H1 (cell line): ENCODE results near the gene COL11A1. TPM values are rescaled to one million over a fixed set of nuclear protein-coding genes. Genes with fewer than 3 reads are reported as not detected.

Source experiments
- CTCF ChIA-PET: fragments of 300-600 bp; sonication (Branson Sonifier 250); formaldehyde crosslinking; loops from one replicate; lab custom pipeline; 2021; ENCODE audit not compliant: partially characterized antibody; lab: Charles Lee
- POLR2A ChIA-PET: fragments of 300-600 bp; sonication (Branson Sonifier 250); formaldehyde crosslinking; loops from one replicate; lab custom pipeline; 2021; ENCODE audit warnings: inconsistent platforms; ENCODE audit not compliant: partially characterized antibody; lab: Charles Lee
- DNase-seq, 2 experiments: peaks; one replicate each; pipeline versions ENCODE4 v3.0.0 to v3.0.0-alpha.2; 2010 to 2022; ENCODE audit warnings: low spot score in 2 of 2, low read depth in 1 of 2, mixed read lengths in 1 of 2
- FAIRE-seq: peaks from 2 replicates; lab custom pipeline; 2011; peaks lifted over from hg19 to GRCh38; lab: Jason Lieb, UNC
- H2AFZ ChIP-seq: 2 replicates; pipeline ENCODE4 v1.8.1; 2012; ENCODE audit warnings: low read length, inconsistent platforms
- H2AK5ac ChIP-seq: 2 replicates; pipeline ENCODE4 v1.6.1; 2013; ENCODE audit warnings: low read depth, low read length
- H2BK120ac ChIP-seq: replicated peaks from 2 replicates; pipeline ENCODE3; 2013; ENCODE audit warnings: low read depth, low read length, inconsistent platforms
- H2BK12ac ChIP-seq: 2 replicates; pipeline ENCODE4 v1.6.1; 2013; ENCODE audit warnings: low read depth, low read length
- H2BK15ac ChIP-seq: 2 replicates; pipeline ENCODE4 v1.6.1; 2013; ENCODE audit warnings: low read length
- H2BK20ac ChIP-seq: 2 replicates; pipeline ENCODE4 v1.6.1; 2013; ENCODE audit warnings: low read length
- H2BK5ac ChIP-seq: 2 replicates; pipeline ENCODE4 v1.6.1; 2013; ENCODE audit warnings: low read depth, low read length
- H3K14ac ChIP-seq: 2 replicates; pipeline ENCODE4 v1.6.1; 2013; ENCODE audit warnings: inconsistent platforms; ENCODE audit not compliant: insufficient read length
- H3K18ac ChIP-seq: 2 replicates; pipeline ENCODE4 v1.6.1; 2013; ENCODE audit warnings: low read length; ENCODE audit errors: extremely low read depth
- H3K23ac ChIP-seq: 2 replicates; pipeline ENCODE4 v1.6.1; 2013; ENCODE audit warnings: inconsistent platforms; ENCODE audit not compliant: insufficient read length
- H3K23me2 ChIP-seq: 2 replicates; pipeline ENCODE4 v1.6.1; 2013; ENCODE audit warnings: low read depth, low read length
- H3K27ac ChIP-seq: 2 replicates; pipeline ENCODE4 v1.6.1; 2011; ENCODE audit warnings: low read depth, low read length, inconsistent platforms
- H3K27me3 ChIP-seq, 4 experiments: replicated peaks in 1 of 4; 1 replicate in 1 of 4; 2 replicates in 3 of 4; pipeline versions ENCODE4 v1.6.1 to v1.8.1; 2011 to 2013; ENCODE audit warnings: low read length in 3 of 4, mild to moderate bottlenecking in 3 of 4, inconsistent platforms in 2 of 4, mixed read lengths in 2 of 4, moderate library complexity in 1 of 4; ENCODE audit not compliant: control insufficient read depth in 3 of 4, insufficient read depth in 3 of 4; ENCODE audit errors: extremely low read depth in 1 of 4
- H3K36me3 ChIP-seq, 4 experiments: 2 replicates each; pipeline versions ENCODE4 v1.6.1 to v1.8.1; 2011 to 2013; ENCODE audit warnings: mild to moderate bottlenecking in 4 of 4, low read length in 3 of 4, moderate library complexity in 2 of 4, control low read depth in 1 of 4, inconsistent platforms in 1 of 4; ENCODE audit not compliant: insufficient read depth in 4 of 4, control insufficient read depth in 2 of 4
- H3K4ac ChIP-seq: replicated peaks from 2 replicates; pipeline ENCODE3; 2013; ENCODE audit warnings: low read length, low read depth, mixed read lengths, inconsistent platforms; ENCODE audit not compliant: insufficient read length
- H3K4me1 ChIP-seq, 4 experiments: replicated peaks in 1 of 4; 1 replicate in 1 of 4; 2 replicates in 3 of 4; pipeline versions ENCODE4 v1.6.1 to v1.8.1; 2011 to 2013; ENCODE audit warnings: low read length in 3 of 4, inconsistent platforms in 2 of 4, mixed read lengths in 1 of 4; ENCODE audit not compliant: insufficient read depth in 4 of 4, control insufficient read depth in 3 of 4
- H3K4me2 ChIP-seq, 2 experiments: 2 replicates each; pipeline versions ENCODE4 v1.6.1 to v1.8.1; 2011 to 2013; ENCODE audit warnings: low read depth in 2 of 2, low read length in 2 of 2, control low read depth in 1 of 2, inconsistent platforms in 1 of 2, mild to moderate bottlenecking in 1 of 2; ENCODE audit not compliant: insufficient read depth in 1 of 2
- H3K4me3 ChIP-seq, 4 experiments: fragments of 200-600, 300-600 bp in 1 of 4; sonication (generic), shearing (Covaris generic), sonication (Bioruptor Twin) in 1 of 4; 2 replicates each; pipeline versions ENCODE4 v1.5.1 to v1.8.1; 2011 to 2016; ENCODE audit warnings: low read length in 4 of 4, low read depth in 3 of 4, control low read depth in 2 of 4, inconsistent platforms in 2 of 4, mild to moderate bottlenecking in 2 of 4, mixed read lengths in 1 of 4, moderate library complexity in 1 of 4; ENCODE audit not compliant: insufficient read depth in 2 of 4; ENCODE audit errors: extremely low read depth in 1 of 4
- H3K56ac ChIP-seq: replicated peaks from 2 replicates; pipeline ENCODE3; 2013; ENCODE audit warnings: low read depth, mild to moderate bottlenecking, mixed read lengths, low read length, inconsistent platforms; ENCODE audit not compliant: insufficient read length
- H3K79me1 ChIP-seq: 2 replicates; pipeline ENCODE4 v1.6.1; 2013; ENCODE audit warnings: low read depth, low read length, control low read depth
- H3K79me2 ChIP-seq, 2 experiments: 2 replicates each; pipeline versions ENCODE4 v1.6.1 to v1.8.1; 2012 to 2013; ENCODE audit warnings: low read length in 2 of 2, mild to moderate bottlenecking in 2 of 2, inconsistent platforms in 1 of 2; ENCODE audit not compliant: insufficient read depth in 2 of 2, control insufficient read depth in 1 of 2
- H3K9ac ChIP-seq, 4 experiments: replicated peaks in 1 of 4; 1 replicate in 1 of 4; 2 replicates in 3 of 4; pipeline versions ENCODE4 v1.6.1 to v1.8.1; 2011 to 2013; ENCODE audit warnings: low read depth in 3 of 4, low read length in 3 of 4, control low read depth in 2 of 4, mild to moderate bottlenecking in 2 of 4, moderate library complexity in 2 of 4, inconsistent platforms in 1 of 4; ENCODE audit errors: extremely low read depth in 1 of 4
- H3K9me3 ChIP-seq, 2 experiments: 2 replicates each; pipeline versions ENCODE4 v1.6.1 to v1.8.1; 2012 to 2013; ENCODE audit warnings: mild to moderate bottlenecking in 2 of 2, moderate library complexity in 2 of 2, control low read depth in 1 of 2, inconsistent platforms in 1 of 2, low read depth in 1 of 2, low read length in 1 of 2, mixed read lengths in 1 of 2; ENCODE audit not compliant: insufficient read depth in 2 of 2
- H4K20me1 ChIP-seq, 2 experiments: replicated peaks in 1 of 2; 2 replicates each; pipeline versions ENCODE3 to v1.8.1; 2011 to 2013; ENCODE audit warnings: inconsistent platforms in 2 of 2, low read length in 2 of 2, mild to moderate bottlenecking in 1 of 2; ENCODE audit not compliant: insufficient read depth in 2 of 2, control insufficient read depth in 1 of 2
- H4K5ac ChIP-seq: 2 replicates; pipeline ENCODE4 v1.6.1; 2013; ENCODE audit warnings: low read length, low read depth, mixed read lengths, inconsistent platforms; ENCODE audit not compliant: insufficient read length
- H4K8ac ChIP-seq: 2 replicates; pipeline ENCODE4 v1.8.0; 2013; ENCODE audit warnings: mild to moderate bottlenecking, moderate library complexity, low read length, inconsistent platforms; ENCODE audit not compliant: insufficient read depth; ENCODE audit errors: extremely low read depth
- H4K91ac ChIP-seq: replicated peaks from 2 replicates; pipeline ENCODE3; 2013; ENCODE audit warnings: low read length, mixed read lengths, inconsistent platforms; ENCODE audit not compliant: insufficient read length
- POU5F1 ChIP-seq: IDR thresholded peaks from 2 replicates; pipeline ENCODE4 v1.6.1; 2011; ENCODE audit warnings: low read depth, mild to moderate bottlenecking, low read length, moderate library complexity
- SIX5 ChIP-seq: IDR thresholded peaks from 2 replicates; pipeline ENCODE4 v1.6.1; 2011; ENCODE audit warnings: mild to moderate bottlenecking, low read depth, low read length
- SP1 ChIP-seq: IDR thresholded peaks from 2 replicates; pipeline ENCODE4 v1.6.1; 2011; ENCODE audit warnings: low read depth, low read length
- WGBS, 2 experiments: shearing (Covaris generic) in 1 of 2; methylation state at CpG; one replicate each; pipeline versions ENCODE4 v1.1.6 to v1.1.7; 2013 to 2015; ENCODE audit warnings: low lambda C conversion rate in 2 of 2, mixed read lengths in 2 of 2, inconsistent platforms in 1 of 2, low coverage in 1 of 2, missing lambda C conversion rate in 1 of 2; ENCODE audit not compliant: insufficient replicate concordance in 2 of 2, insufficient coverage in 1 of 2, insufficient read length in 1 of 2; ENCODE audit errors: extremely low coverage in 1 of 2, missing lambda C conversion rate in 1 of 2; 5-methylcytosine and 5-hydroxymethylcytosine counted together
- polyA plus RNA-seq, 7 experiments: library from polyadenylated mRNA; depleted of rRNA in 3 of 7; stranded (reverse) in 5 of 7; unstranded in 2 of 7; fragments of >200 nt in 5 of 7; fragments of 200-250 nt in 2 of 7; gene quantifications; 1 replicate in 5 of 7; 2 replicates in 1 of 7; 4 replicates in 1 of 7; pipeline versions ENCODE4 v1.2.1 to v1.2.3, GENCODE V29; 2011 to 2013; ENCODE audit warnings: missing spikeins in 2 of 7, mixed read lengths in 2 of 7
- total RNA-seq: library from RNA; stranded (reverse); fragmentation: NEBNext Ultra II Directional; extraction: Animal tissue kit (Norgen Biotek cat#: 25700); gene quantifications from 2 replicates; pipeline ENCODE4 v1.2.1, GENCODE V29; 2021

The COL11A1 gene
- total and polyA plus RNA-seq, 2 of the 8 experiments (the other 6 are each of a cell fraction or from before 2014, with no cell fraction given): 4.0 to 27.9 TPM

DNA sequence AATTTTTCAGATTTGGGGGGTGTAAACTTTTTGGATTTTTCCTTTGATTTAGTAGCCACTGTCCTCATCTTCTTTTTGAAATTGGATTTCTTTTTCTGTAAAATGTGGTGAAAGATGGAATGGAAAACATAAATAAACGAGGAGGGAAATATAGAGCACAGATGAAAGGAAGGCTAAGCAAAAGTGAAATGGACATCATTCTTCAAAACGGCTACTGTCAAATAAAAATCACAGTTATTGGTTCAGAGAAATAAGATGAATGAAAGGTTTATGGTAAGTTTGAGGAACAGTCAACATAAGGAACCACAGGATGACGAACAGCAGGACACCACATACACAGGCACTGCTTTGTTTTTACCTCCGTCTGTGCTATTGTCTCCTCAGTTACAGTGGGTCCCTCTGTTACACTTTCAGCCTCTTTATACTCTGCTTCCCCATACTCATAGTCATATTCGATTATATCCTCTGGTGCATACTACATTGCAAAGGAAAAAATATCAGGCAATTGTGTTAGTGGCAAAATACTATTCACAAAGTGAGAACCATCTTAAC, 82.4 kb downstream of the COL11A1 start:
- Histone ChIP-seq H2BK5ac (no peak overlapping the region), H2BK20ac (no peak overlapping the region), H3K36me3 (no peaks in the 10 kb centered on the region; a peak in 1 of 8 replicates), H3K79me2 (no peaks in the 10 kb centered on the region), H3K23me2 (no peaks in the 10 kb centered on the region), H4K91ac (no peak overlapping the region), H3K14ac (no peak overlapping the region), H3K4ac (no peak overlapping the region), H4K8ac (no peak overlapping the region), H3K18ac (no peak overlapping the region), H3K9ac (no peak overlapping the region), H2BK15ac (no peak overlapping the region), H2BK12ac (no peak overlapping the region), H2AK5ac (no peak overlapping the region), H3K27me3 (no peaks in the 10 kb centered on the region), H3K79me1 (no peaks in the 10 kb centered on the region), H2BK120ac (no peak overlapping the region), H3K27ac (no peak overlapping the region), H2AFZ (no peak overlapping the region), H3K4me3 (no peak overlapping the region), H3K23ac (no peak overlapping the region), H3K4me1 (peaks cover 0 to 3% (median 1%) of the 10 kb centered on the region in 4 experiments; a peak in 2 of 7 replicates), H3K4me2 (no peak overlapping the region), H4K20me1 (no peaks in the 10 kb centered on the region), H4K5ac (no peak overlapping the region)
- POLR2A ChIA-PET: no interaction called here
- FAIRE-seq (peak; percentile 13), DNase-seq (no peak)
- 64% methylated on average over 5 of the region's 5 CpGs; no CpG with 5 or more reads in 1 of the 2 experiments for WGBS, 2 experiments
- CTCF ChIA-PET: no interaction called here
- TF ChIP-seq POU5F1 (no peak), SIX5 (no peak), SP1 (no peak)
- TF ChIP-seq, all 59 proteins: peak for 0
- H3K56ac ChIP-seq: no peak overlapping the region
- H3K9me3 ChIP-seq: no peaks in the 10 kb centered on the region
